CD4-positive, alpha-beta T cell treated with Interleukin-6 for 4 hours (primary cell): ENCODE measurements around the gene DNMT3L.
"Not testable (repeated sequence)": the region's sequence is repeated elsewhere in the genome, so short reads cannot be mapped to it uniquely, and the experiment has no call there.

Experiments
- DNase-seq: peaks from one replicate; pipeline ENCODE4 v3.0.0-alpha.2; 2020; ENCODE audit warnings: mixed read lengths

The DNMT3L gene

DNA sequence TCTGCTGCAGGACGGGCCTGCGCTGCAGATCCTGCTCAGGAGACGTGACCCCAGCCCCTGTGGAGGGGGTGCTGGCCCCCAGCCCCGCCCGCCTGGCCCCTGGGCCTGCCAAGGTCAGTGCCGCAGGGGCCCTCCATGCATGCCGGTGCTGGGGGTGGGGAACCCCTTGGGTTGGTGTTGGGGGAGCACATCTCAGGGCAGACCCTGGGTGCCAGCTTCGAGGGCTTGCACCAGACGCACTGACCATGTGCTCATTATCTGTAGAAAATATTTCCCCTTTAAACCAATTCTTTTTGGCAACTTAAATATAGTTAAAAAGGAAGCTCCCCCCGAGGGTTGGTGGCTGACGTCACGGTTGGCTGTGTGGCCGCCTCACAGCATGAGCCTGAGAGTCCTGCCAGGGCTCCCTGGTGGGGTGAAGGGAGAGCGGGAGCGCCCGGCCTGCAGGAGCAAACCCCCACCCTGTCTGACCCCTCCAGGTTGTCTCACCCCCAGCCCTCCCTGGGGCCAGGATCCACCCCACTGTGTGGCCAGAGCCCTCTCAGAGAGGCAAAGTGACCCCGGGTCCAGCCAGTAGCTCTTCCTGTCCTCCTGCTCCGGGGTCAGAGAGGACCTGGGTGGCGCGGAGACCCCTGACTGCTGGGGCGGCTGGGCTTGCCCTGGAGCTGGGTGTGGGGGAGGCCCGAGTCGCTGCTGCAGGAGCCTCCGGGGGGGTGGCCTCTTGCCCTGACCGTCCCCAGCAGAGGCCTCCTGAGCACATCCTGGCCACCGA is 32.9 kb upstream of the DNMT3L start:
- DNase-seq, result peak; percentile 24

DNA sequence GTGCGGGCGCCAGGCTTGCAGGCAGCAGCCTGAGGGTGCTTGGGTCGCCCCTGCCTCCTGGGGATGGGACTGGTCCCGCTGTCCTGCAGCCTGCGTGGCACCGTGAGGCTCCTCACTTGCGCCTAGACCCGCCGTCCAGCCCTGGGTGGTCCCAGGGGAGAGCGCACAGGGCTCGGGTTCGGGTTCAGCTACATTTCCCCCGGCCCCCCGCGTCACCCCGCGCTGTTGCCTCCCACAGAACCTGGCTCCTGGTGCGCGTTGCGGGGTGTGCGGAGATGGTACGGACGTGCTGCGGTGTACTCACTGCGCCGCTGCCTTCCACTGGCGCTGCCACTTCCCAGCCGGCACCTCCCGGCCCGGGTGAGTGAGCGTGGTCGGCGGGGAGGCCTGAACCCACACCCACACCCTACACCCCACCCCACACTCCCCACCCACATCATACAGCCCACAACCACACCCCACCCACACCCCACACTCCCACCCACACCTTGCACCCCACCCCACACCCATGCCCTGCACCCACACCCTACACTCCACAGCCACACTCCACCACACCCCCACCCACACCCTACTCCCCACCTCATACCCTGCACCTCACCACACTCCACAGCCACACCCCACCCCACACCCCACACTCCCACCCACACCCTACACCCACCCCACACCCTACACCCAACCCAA is 32.0 kb upstream of the DNMT3L start:
- DNase-seq, result peak; percentile 49

DNA sequence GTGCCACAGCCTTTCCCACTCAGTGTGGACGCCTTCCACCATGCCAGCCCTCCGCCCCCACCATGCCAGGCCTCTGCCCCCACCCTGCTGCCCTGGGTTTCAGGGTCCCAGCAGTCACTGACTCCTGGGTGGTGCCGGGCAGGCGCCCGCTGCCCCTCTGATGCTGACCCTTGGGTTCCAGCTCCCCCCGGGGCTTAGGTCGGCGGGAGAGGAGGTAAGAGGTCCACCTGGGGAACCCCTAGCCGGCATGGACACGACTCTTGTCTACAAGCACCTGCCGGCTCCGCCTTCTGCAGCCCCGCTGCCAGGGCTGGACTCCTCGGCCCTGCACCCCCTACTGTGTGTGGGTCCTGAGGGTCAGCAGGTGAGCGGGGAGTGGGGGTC is 31.1 kb upstream of the DNMT3L start:
- DNase-seq, result no peak

DNA sequence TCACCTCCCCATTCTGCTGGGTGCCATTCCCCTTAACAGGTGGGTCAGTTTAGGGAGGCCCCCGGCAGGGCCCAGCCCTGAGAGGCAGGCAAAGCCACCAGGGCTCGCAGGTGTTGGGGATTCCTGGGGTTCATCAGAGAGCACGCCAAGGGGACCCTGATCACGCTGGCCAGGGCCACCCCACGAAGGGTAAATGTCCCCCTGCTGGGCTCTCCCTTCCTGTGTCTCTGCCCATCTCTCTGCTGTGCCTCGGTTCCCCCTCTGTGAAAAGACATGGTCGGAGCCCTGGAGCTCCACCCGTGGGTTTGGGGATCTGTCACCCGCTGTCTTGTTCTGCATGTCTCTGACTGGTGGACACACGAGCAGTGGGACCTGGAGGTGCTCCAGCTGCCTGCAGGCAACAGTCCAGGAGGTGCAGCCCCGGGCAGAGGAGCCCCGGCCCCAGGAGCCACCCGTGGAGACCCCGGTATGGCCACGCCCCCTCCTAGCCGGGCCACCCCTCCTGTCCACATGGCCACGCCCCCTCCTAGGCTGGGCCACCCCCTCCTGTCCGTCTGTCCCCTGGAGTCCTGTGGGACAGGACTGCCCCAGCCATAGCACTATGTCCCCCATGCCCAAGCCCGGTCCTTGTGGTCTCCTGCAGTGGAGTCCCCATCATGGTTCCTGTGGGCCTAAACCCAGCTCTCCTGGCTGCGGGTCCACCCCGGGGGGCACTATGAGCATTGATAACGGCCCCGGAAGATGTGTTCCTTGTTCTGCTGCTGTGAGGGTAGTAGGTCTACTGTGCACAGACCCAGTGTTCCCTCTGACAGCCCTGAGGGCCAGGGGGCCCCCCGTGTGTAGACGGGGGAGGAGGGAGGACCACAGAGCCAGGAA is 30.5 kb upstream of the DNMT3L start:
- DNase-seq, result no peak

DNA sequence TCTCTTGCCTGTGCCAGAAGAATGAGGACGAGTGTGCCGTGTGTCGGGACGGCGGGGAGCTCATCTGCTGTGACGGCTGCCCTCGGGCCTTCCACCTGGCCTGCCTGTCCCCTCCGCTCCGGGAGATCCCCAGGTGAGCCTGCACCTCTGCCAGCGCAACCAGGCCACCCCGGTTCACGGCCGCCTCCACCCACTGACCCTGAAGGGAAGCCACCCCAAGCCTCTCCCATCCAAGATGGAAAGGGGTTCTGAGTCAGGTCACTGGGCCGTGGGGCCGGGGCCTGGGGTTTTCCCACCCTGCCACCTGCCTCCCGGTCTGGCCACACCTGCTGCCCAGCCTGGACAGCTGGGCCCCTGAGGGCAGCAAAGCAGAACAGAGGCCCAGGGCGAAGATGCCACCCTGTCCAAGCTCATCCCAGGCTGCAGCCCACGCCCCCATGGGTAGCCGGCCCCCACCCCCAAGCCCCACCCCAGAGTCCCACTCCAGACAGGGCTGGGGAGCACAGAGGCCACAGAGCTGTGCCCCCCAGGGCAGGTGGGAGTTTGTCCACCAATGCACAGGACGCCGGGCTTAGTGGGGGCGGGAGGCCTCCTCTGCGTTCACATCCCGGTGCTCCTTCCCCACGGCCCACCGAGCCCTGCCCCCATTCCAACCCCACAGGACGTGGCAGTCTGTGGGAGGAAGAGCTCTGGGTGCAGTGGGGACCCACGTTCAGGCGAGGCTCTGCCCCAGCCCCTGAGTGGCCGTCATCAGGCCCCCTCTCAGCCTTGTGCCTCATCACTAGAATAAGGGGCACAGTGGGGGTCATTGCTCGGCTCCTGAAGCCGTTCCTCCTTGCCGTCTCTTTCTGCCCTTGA is 29.6 kb upstream of the DNMT3L start:
- DNase-seq, result no peak

DNA sequence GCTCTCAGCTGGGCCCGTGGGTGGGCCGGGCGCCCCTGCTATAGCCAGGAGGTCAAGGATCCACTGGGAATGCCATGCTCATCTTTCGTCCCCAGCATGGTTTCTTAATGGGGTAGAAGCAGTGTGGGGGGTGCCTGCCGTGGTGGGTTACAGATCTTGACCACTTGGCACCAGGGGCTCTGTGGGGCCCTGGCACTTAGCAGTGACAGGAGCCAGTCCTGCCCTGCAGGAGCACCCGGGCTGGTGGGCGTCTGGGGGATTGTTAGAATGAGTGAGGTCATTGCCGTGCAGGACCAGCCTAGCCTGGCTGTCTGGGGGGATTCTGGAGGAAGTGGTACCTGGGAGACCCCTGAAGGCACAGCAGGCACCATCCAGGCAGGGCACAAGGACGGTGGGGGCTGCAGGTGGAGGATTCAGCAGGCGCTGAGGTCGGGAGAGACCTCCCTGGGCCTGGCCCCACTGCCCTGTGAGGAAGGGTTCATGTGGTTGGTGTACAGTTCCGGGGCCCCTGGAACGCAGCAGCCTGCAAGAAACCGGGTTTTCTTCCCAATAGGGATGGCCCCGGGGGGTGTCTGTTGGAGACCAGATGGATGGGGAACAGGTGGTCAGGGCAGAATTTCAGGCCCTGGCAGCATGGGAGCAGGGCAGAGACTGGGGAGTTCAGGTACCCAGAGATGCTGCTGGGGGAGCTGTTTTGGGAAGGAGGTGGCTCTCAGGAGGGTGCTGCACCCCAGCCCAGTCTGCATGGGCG is 28.8 kb upstream of the DNMT3L start:
- no peak for DNase-seq

DNA sequence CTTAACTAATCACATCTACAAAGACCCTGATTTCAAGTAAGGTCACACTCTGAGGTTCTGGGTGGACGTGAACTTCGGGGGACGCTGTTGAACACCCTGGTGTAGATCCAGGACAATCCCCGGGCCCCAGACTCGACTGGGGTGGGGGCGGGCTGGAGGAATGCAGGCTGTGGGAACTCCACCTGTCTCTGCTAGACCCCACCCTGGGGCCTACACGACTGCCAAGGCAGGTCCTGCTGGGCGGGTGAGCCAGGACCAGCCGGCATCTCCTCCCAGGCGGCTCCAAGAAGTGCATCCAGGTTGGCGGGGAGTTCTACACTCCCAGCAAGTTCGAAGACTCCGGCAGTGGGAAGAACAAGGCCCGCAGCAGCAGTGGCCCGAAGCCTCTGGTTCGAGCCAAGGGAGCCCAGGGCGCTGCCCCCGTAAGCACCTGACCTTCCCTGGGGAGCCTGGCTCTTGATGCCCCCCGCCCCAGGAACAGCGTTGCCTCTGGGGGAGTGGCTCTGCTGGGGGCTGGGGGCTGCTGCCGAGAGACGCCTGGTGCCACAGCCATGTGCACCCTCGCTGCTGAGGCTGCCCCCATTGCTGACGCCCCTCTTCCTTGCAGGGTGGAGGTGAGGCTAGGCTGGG is 27.8 kb upstream of the DNMT3L start:
- DNase-seq, result no peak

DNA sequence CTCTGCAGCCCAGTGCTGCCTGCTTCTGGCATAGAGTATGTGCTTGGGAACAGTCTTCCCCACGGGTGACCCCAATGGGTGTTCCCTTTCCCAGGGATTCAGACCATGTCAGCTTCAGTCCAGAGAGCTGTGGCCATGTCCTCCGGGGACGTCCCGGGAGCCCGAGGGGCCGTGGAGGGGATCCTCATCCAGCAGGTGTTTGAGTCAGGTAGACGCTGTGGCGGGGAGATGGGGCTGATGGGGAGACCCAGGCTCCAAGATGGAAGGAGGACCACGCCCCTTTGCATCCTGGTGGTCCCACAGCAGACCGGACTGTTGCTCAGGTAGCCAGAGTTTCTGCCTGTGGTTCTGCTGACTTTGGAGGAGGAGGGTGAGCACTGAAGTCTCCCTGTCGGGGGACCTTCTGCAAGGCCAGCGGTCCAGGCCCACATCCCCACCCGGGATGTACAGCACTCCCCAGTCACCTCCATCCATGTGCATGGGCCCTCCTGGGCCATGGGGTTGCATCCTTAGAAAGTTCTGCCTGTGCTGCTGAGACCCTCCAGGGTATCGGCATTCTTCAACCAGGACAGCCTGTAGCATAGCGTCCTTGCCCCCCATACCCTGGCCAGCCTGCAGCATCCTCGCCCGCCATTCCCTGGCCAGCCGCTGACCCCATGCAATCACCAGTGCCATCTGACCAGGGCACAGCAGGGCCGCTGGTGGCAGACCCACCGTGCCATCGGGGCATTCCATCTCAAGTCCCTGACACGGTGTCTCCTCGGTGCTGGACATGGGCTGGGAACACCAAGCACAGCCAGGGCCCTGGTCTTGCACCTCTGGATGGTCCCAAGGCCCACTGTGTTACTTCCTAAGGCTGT is 26.8 kb upstream of the DNMT3L start:
- DNase-seq, result no peak

DNA sequence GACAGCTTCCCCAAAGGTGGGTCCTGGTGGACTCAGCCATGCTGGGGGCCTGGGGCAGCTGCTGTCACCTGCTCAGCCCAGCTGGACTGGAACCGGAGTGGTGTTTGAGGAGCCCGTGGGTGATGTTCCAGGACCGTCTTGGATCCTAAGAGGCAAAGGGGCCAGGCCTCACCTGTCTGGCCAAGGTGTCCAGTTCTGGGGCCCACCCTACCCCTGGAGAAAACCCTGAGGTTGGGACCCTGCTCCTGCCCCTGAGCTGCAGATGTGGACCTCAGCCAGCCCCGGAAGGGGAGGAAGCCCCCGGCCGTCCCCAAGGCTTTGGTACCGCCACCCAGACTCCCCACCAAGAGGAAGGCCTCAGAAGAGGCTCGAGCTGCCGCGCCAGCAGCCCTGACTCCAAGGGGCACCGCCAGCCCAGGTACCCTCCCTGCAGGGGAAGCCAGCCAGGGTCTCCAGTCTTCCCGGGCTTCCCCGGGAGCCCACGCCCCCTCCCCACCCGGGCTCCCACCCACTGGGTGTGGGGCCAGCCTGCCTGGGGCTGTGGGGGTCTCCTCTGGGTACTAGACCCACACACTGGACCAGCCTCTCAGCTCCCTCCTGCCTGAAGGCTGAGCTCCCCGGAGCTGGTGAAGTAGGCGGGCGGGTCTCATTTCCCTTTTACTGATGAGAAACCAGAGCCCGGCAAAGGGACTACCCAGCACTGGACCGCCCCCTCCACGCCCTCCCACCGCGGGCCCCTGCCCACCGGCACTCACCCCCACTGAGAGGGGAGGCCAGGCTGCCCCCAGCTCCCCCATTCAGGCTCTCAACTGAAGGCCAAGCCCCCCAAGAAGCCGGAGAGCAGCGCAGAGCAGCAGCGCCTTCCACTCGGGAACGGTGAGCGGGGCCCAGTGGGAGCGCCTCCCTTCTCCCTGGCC is 25.3 kb upstream of the DNMT3L start:
- no peak for DNase-seq

DNA sequence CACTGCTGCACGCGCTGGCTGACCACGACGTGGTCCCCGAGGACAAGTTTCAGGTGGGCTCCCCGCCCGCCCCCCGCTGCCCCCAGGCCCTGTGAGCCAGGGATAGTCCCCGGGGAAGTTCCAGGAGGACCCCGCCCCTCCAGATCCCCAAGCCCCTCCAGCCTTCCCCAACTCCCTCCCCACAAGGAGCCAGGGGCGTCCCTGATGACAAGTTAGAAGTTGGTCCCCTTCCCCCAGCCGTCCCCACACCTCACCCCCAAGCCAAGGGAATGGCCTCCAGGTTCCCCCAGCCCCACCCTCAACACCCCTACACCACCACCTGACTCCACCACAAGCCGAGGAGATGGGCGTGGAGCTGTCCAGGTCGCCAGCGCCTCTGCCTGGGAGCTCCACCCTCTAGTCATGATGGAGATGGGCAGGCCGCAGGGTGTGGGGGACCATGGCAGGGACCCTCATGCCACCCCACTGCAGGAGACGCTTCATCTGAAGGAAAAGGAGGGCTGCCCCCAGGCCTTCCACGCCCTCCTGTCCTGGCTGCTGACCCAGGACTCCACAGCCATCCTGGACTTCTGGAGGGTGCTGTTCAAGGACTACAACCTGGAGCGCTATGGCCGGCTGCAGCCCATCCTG is 24.5 kb upstream of the DNMT3L start:
- no peak for DNase-seq

DNA sequence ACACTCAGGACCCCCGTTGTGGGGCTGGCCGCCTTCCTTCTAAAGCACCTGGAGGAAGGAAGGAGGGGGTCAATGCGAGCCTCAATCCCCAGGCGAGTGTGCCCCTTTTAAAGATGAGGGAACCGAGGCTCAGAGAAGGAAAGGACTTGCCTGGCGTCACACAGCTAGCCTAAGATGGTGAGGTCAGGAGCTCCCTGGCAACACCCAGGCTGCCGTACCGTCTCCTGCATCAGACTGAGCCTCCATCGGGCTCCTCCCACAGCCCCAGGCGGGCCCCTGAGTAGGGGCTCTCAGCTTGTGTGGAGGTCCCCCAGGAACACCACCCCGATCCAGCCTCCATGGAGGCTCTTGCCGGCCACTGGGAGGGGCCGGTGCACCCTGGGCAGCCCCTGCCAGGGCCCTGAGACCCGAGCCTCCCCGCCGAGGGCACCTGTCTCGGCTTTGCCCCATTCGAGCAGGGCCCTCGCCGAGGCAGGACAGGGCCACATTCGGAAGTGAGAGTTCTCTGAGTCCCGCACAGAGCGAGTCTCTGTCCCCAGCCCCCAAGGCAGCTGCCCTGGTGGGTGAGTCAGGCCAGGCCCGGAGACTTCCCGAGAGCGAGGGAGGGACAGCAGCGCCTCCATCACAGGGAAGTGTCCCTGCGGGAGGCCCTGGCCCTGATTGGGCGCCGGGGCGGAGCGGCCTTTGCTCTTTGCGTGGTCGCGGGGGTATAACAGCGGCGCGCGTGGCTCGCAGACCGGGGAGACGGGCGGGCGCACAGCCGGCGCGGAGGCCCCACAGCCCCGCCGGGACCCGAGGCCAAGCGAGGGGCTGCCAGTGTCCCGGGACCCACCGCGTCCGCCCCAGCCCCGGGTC is 23.7 kb upstream of the DNMT3L start, which contains the start of gene AIRE:
Gene AIRE, plus strand, starts transcription at position 739 of the 855 bp plus-strand sequence. CDS start 131 bp downstream, outside the sequence.
- no peak for DNase-seq

DNA sequence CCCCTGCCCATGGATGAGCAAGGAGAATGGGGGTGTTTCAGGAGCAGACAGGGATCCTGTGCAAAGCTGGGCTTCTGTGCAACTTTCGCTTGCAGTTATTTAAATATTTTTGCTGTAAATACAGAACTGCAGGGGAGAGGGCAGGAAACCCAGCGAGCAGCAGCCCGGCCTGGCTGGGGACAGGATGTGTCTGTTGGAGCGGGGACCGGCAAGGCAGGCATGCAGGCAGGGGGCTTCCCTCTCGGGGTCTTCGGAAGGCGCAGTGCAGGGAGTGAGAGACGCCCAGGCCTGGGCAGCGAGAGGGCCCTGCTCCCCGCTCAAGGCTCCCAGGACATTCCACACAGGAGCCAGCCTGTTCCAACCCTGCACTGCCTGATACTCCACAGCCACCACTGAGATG is 22.3 kb upstream of the DNMT3L start:
- no peak for DNase-seq

DNA sequence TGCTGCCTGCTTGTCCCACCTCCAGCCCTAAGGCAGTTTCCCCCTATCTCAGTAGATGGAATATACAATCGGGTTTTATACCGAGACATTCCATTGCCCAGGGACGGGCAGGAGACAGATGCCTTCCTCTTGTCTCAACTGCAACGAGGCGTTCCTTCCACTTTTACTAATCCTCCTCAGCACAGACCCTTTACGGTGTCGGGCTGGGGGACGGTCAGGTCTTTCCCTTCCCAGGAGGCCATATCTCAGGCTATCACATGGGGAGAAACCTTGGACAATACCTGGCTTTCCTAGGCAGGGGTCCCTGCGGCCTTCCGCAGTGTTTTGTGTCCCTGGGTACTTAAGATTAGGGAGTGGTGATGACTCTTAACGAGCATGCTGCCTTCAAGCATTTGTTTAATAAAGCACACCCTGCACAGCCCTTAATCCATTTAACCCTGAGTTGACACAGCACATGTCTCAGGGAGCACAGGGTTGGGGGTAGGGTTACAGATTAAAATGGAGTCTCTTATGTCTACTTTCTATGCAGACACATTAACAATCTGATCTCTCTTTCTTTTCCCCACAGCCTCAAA is 21.6 kb upstream of the DNMT3L start:
- not testable (repeated sequence) for DNase-seq

DNA sequence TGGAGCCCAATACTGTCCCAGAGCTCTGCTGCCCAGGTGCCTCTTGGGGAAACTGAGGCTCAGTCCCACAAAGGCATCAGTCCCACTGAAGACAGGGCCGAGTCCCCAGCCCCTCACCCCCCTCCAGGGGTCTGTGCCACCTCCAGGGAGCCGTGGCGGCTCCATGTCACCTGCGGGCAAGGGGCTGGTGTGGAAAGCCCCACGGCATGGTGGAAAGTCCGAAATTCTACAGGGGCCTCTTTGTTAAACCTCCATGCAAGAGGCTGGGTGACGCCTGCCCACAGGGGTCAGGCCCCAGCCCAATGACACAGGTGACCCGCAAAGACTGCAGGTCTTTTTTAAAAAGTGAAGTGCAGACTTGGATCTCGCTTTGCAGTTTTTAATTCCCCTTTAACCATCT is 20.7 kb upstream of the DNMT3L start:
- no peak for DNase-seq

DNA sequence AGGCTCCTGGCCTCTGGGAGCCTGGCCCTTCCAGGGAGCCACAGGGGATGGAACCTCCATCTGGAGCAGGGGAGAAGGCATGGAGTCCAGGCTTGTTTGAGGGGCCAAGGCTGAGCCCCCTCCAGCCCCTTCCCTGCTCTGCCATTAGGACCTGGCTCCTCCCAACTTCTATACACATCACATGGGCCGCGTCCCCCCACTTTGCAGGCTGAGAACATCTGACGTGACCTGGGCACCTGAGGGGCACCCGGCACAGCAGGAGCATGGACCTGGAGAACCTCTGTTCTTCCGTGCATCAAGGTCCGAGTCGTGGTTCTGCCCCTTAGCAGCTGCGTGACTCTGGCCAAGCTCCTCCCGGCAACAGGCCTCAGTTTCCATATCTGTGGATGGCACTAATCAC is 20.1 kb upstream of the DNMT3L start:
- DNase-seq, result no peak

DNA sequence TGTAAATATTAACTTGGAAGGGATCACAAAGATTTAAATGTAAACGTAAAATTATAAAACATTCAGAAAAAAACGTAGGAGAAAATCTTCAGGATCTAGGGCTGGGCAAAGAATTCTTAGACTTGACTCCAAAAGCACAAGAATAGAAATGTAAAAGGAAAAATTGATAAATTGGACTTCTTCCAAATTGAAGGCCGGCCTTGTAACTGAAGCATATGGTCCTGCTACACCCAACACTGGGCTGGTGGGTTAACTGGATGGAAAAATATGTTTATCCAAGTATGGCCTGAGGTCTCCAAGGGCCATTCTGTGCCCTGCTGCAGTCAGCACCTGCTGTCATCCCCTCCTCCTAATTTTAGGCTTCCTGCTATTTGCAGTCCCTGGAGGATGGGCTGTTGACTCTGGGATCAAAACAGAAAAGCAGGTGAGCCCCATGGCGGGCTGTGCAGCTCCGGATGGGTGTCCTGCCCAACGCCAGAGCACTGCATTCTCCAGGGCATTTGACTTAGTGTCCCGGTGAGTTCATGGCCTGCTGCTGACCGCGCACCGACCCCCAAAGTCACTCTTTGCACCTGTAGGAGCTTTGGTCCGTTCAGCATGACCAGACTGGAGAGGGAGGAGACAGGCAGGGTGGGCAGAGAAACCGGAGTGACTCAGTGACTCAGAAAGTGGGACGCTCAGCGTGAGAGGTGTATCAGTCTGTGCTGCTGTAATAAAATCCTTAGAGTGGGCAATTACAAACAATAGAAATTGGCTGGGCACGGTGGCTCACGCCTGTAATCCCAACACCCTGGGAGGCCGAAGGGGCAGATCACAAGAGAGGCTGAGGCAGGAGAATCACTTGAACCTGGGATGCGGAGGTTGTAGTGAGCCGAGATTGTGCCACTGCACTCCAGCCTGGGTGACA is 17.9 kb upstream of the DNMT3L start:
- no peak for DNase-seq
